K562 (cell line): ENCODE results near the gene BIRC5. TPM values are rescaled to one million over a fixed set of nuclear protein-coding genes. Genes with fewer than 3 reads are reported as not detected.
A peak's percentile ranks its signal among the peaks of the same experiment; 100 is the strongest.

ENCODE experiments used
- ATAC-seq: fragments of 200-7000 bp; cut with Tn5 transposase; 3 replicates; pipeline ENCODE4 v1.9.1; 2020; ENCODE audit warnings: moderate library complexity
- BruUV-seq: library from RNA; stranded (reverse); fragments of 400-500 nt; replicated peaks from 2 replicates; lab custom pipeline; 2021; lab: Mats Ljungman, UMichigan
- CTCF ChIA-PET: fragments of 300-600 bp; formaldehyde crosslinking; extraction: SDS; loops from one replicate; lab custom pipeline; 2021; ENCODE audit warnings: low intra/inter-chr PET ratio; lab: Yijun Ruan, JAX
- POLR2A ChIA-PET: fragments of 300-600, 350-650 bp; sonication (Branson Sonifier 250); formaldehyde crosslinking; extraction: SDS; loops from one replicate; lab custom pipeline; 2021; ENCODE audit warnings: antibody characterized with exemption, inconsistent platforms; lab: Yijun Ruan, JAX
- DNase-seq, 4 experiments: peaks; one replicate each; pipeline versions ENCODE4 v3.0.0 to v3.0.0-alpha.2; 2011 to 2018; ENCODE audit warnings: low spot score in 3 of 4, mixed read lengths in 3 of 4; ENCODE audit errors: extremely low read depth in 1 of 4
- FAIRE-seq: peaks from 2 replicates; lab custom pipeline; 2011; peaks lifted over from hg19 to GRCh38; lab: Jason Lieb, UNC
- H2AFZ ChIP-seq: 2 replicates; pipeline ENCODE4 v1.6.0; 2011; ENCODE audit warnings: low read depth, low read length, control low read depth, inconsistent platforms
- H3K27ac ChIP-seq: fragments of 200-600 bp; 3 replicates; pipeline ENCODE4 v1.8.0; 2011; ENCODE audit warnings: low read depth, mild to moderate bottlenecking, control low read depth, inconsistent platforms, low read length, moderate library complexity, mixed read lengths; ENCODE audit errors: extremely low read depth
- H3K27me3 ChIP-seq, 2 experiments: fragments of 300-600 bp in 1 of 2; 2 replicates in 1 of 2; 3 replicates in 1 of 2; pipeline versions ENCODE4 v1.6.0 to v1.8.0; 2011; ENCODE audit warnings: inconsistent platforms in 2 of 2, low read length in 2 of 2, mild to moderate bottlenecking in 1 of 2, mixed read lengths in 1 of 2, moderate library complexity in 1 of 2; ENCODE audit not compliant: control insufficient read depth in 2 of 2, insufficient read depth in 2 of 2
- H3K36me3 ChIP-seq: fragments of 300-600 bp; 3 replicates; pipeline ENCODE4 v1.8.0; 2011; ENCODE audit warnings: mild to moderate bottlenecking, low read length, inconsistent platforms; ENCODE audit not compliant: control insufficient read depth, insufficient read depth
- H3K4me1 ChIP-seq, 2 experiments: fragments of 200-600 bp in 1 of 2; replicated peaks in 1 of 2; 2 replicates in 1 of 2; 3 replicates in 1 of 2; pipeline versions ENCODE4 v1.5.1 to v1.8.0; 2011; ENCODE audit warnings: inconsistent platforms in 2 of 2, low read length in 2 of 2, mild to moderate bottlenecking in 1 of 2, mixed read lengths in 1 of 2, moderate library complexity in 1 of 2; ENCODE audit not compliant: control insufficient read depth in 2 of 2, insufficient read depth in 2 of 2
- H3K4me2 ChIP-seq: 2 replicates; pipeline ENCODE4 v1.6.1; 2011; ENCODE audit warnings: low read length, control low read depth, inconsistent platforms, mixed read lengths; ENCODE audit not compliant: insufficient read depth
- H3K4me3 ChIP-seq: fragments of 200-600 bp; sonication (generic), shearing (Covaris generic); 2 replicates; pipeline ENCODE4 v1.5.1; 2016; ENCODE audit warnings: control low read depth, inconsistent platforms
- H3K79me2 ChIP-seq: fragments of 200-600 bp; 3 replicates; pipeline ENCODE4 v1.8.0; 2011; ENCODE audit warnings: low read length, inconsistent platforms; ENCODE audit not compliant: control insufficient read depth, insufficient read depth
- H3K9ac ChIP-seq, 2 experiments: 2 replicates each; pipeline versions ENCODE4 v1.6.0 to v1.6.1; 2011; ENCODE audit warnings: low read depth in 2 of 2, low read length in 2 of 2, control low read depth in 1 of 2, inconsistent platforms in 1 of 2, mild to moderate bottlenecking in 1 of 2, mixed read lengths in 1 of 2; ENCODE audit not compliant: insufficient read depth in 1 of 2
- H3K9me1 ChIP-seq: one replicate; pipeline ENCODE4 v1.6.0; 2011; ENCODE audit warnings: inconsistent platforms, mild to moderate bottlenecking, low read length, moderate library complexity; ENCODE audit not compliant: control insufficient read depth, insufficient read depth
- H3K9me3 ChIP-seq: replicated peaks from 2 replicates; pipeline ENCODE4 v1.5.1; 2011; ENCODE audit warnings: low read depth, low read length, inconsistent platforms; ENCODE audit not compliant: control insufficient read depth, insufficient read depth
- H4K20me1 ChIP-seq: replicated peaks from 2 replicates; pipeline ENCODE4 v1.6.1; 2011; ENCODE audit warnings: low read length, inconsistent platforms, mixed read lengths; ENCODE audit not compliant: control insufficient read depth, insufficient read depth
- BACH1 ChIP-seq: fragments of 200-800 bp; sonication (Bioruptor generic); IDR thresholded peaks from 2 replicates; pipeline ENCODE4 v1.6.1; 2016; ENCODE audit warnings: missing genetic modification characterization, missing compliant biosample characterization
- CTCF ChIP-seq, 3 experiments: IDR thresholded peaks in 2 of 3; conservative IDR thresholded peaks in 1 of 3; 2 replicates each; pipeline ENCODE4 v1.5.1; 2011 to 2012; ENCODE audit warnings: low read length in 3 of 3, mild to moderate bottlenecking in 3 of 3, control low read depth in 2 of 3, improper control_type of control experiment in 1 of 3, inconsistent platforms in 1 of 3, low read depth in 1 of 3, mixed read lengths in 1 of 3, moderate library complexity in 1 of 3; ENCODE audit not compliant: insufficient read depth in 2 of 3
- DMBX1 ChIP-seq: fragments of 250-450 bp; sonication (Bioruptor Pico); IDR thresholded peaks from 2 replicates; pipeline ENCODE4 v1.8.0; 2022; ENCODE audit warnings: inconsistent platforms, mild to moderate bottlenecking, moderate library complexity, borderline replicate concordance
- HEY1 ChIP-seq: fragments of 250-450 bp; sonication (Bioruptor Pico); IDR thresholded peaks from 2 replicates; pipeline ENCODE4 v1.5.0; 2020; ENCODE audit warnings: mild to moderate bottlenecking, moderate library complexity, borderline replicate concordance
- KAT8 ChIP-seq: fragments of 450-650 bp; IDR thresholded peaks from 2 replicates; pipeline ENCODE4 v1.6.1; 2016; ENCODE audit warnings: low read depth, mild to moderate bottlenecking
- KLF13 ChIP-seq: fragments of 450-650 bp; IDR thresholded peaks from 2 replicates; pipeline ENCODE4 v1.6.1; 2016; ENCODE audit warnings: missing genetic modification characterization, low read depth, mild to moderate bottlenecking, missing compliant biosample characterization, moderate library complexity, borderline replicate concordance
- MAX ChIP-seq: sonication (generic); formaldehyde crosslinking; IDR thresholded peaks from 2 replicates; pipeline ENCODE4 v1.9.0; 2022; ENCODE audit warnings: mild to moderate bottlenecking, missing genetic modification reagents
- POLR2G ChIP-seq: fragments of 200-400 bp; formaldehyde crosslinking; IDR thresholded peaks from 2 replicates; pipeline ENCODE4 v1.6.1; 2017; ENCODE audit warnings: low read depth, mild to moderate bottlenecking, antibody characterized with exemption, low read length, moderate library complexity
- SMC3 ChIP-seq: conservative IDR thresholded peaks from 2 replicates; pipeline ENCODE4 v1.6.1; 2011; ENCODE audit warnings: low read depth, low read length, improper control_type of control experiment; ENCODE audit not compliant: insufficient read depth
- TAF1 ChIP-seq: IDR thresholded peaks from 2 replicates; pipeline ENCODE4 v1.6.1; 2011; ENCODE audit warnings: mild to moderate bottlenecking, low read length, moderate library complexity; ENCODE audit not compliant: insufficient read depth, control insufficient read depth, severe bottlenecking; ENCODE audit errors: extremely low read depth
- ZNF133 ChIP-seq: fragments of 250-450 bp; sonication (Bioruptor Pico); IDR thresholded peaks from 2 replicates; pipeline ENCODE4 v1.4.0; 2020; ENCODE audit warnings: mild to moderate bottlenecking
- ZNF143 ChIP-seq: sonication (generic); formaldehyde crosslinking; IDR thresholded peaks from 2 replicates; pipeline ENCODE4 v1.9.0; 2022; ENCODE audit warnings: mild to moderate bottlenecking, missing genetic modification reagents
- ZNF444 ChIP-seq: fragments of 250-450 bp; sonication (Bioruptor Pico); IDR thresholded peaks from 2 replicates; pipeline ENCODE4 v1.4.0; 2020; ENCODE audit warnings: mild to moderate bottlenecking, moderate library complexity
- ZNF75A ChIP-seq: fragments of 450-650 bp; formaldehyde crosslinking; IDR thresholded peaks from 2 replicates; pipeline ENCODE4 v1.4.0; 2020; ENCODE audit warnings: mild to moderate bottlenecking
- WGBS: fragments of 100-300 bp; shearing (Covaris generic); methylation state at CpG from one replicate; pipeline ENCODE4 v1.1.6; 2016; ENCODE audit warnings: low coverage, mixed read lengths; ENCODE audit not compliant: insufficient coverage; ENCODE audit errors: missing lambda C conversion rate; 5-methylcytosine and 5-hydroxymethylcytosine counted together
- in situ Hi-C: fragments of 300-500 bp; cut with MboI; formaldehyde crosslinking; loops from 4 replicates; pipeline ENCODE4 v1.15.0; 2018; ENCODE audit warnings: inconsistent platforms, mixed read lengths
- intact Hi-C: fragments of 100-400 bp; cut with micrococcal nuclease; formaldehyde crosslinking; loops from 2 replicates; pipeline ENCODE4 v1.14.2; 2022
- polyA plus RNA-seq, 8 experiments: library from polyadenylated mRNA; depleted of rRNA in 4 of 8; stranded (reverse) in 5 of 8; unstranded in 3 of 8; fragments of >200 nt; fragmentation: Nextera tagmentation in 2 of 8; fragmentation: Illumina TruSeq in 1 of 8; extraction: Ambion mirVana in 2 of 8; extraction: Trizol in 1 of 8; gene quantifications; 2 replicates each; pipeline versions ENCODE4 v1.2.1 to v1.2.3, GENCODE V29; 2011 to 2014; ENCODE audit warnings: inconsistent platforms in 1 of 8, missing spikeins in 1 of 8
- total RNA-seq, 7 experiments: library from RNA; depleted of rRNA in 6 of 7; stranded (reverse); fragments of >200 nt in 6 of 7; fragmentation: Illumina TruSeq in 2 of 7; extraction: Trizol in 2 of 7; gene quantifications; 2 replicates each; pipeline versions ENCODE4 v1.2.1 to v1.2.3, GENCODE V29; 2011 to 2021; ENCODE audit warnings: low replicate concordance in 1 of 7
- TF ChIP-seq, protein P1 (sequence below), 2 experiments: fragments of 450-650 bp in 1 of 2; sonication (generic) in 1 of 2; formaldehyde crosslinking in 1 of 2; IDR thresholded peaks in 1 of 2; conservative IDR thresholded peaks in 1 of 2; 2 replicates each; pipeline versions ENCODE4 v1.6.1 to v1.8.1; 2016 to 2023; ENCODE audit warnings: mild to moderate bottlenecking in 2 of 2, moderate library complexity in 2 of 2, inconsistent platforms in 1 of 2, missing genetic modification reagents in 1 of 2
- TF ChIP-seq, protein P2 (sequence below): sonication (generic); formaldehyde crosslinking; IDR thresholded peaks from 2 replicates; pipeline ENCODE4 v1.8.0; 2022; ENCODE audit warnings: mild to moderate bottlenecking, low read depth, missing genetic modification reagents

The BIRC5 gene
- total and polyA plus RNA-seq, 9 of the 15 experiments (the other 6 are each of a cell fraction or from before 2014, with no cell fraction given), result 64.4 to 140 (median 101) TPM

- Histone ChIP-seq H3K9ac (peak overlapping the region in 1 of 2 experiments; percentile 41; a peak in 1 of 4 replicates), H3K9me1 (peaks cover 5% of the 10 kb centered on the region), H3K4me2 (no peak overlapping the region), H3K79me2 (peaks cover 35% of the 10 kb centered on the region), H4K20me1 (peaks cover 8% of the 10 kb centered on the region), H3K4me3 (no peak overlapping the region), H3K27ac (no peak overlapping the region), H3K4me1 (peaks cover 24 to 65% of the 10 kb centered on the region in 2 experiments; a peak in 4 of 5 replicates), H3K9me3 (no peaks in the 10 kb centered on the region), H3K27me3 (no peaks in the 10 kb centered on the region), H2AFZ (no peak overlapping the region), H3K36me3 (peaks cover 23% of the 10 kb centered on the region; the same call in 2 of the 3 replicates)
- 49% methylated on average over 5 of the region's 6 CpGs for WGBS
- in situ Hi-C loops, result no loop called here
- BruUV-seq, result no TSS peak
- no peak for FAIRE-seq
- DNase-seq, result no peak
- POLR2A ChIA-PET, result interaction anchor here (0.6 to 0.7 kb wide), 2 partner anchors 10 to 18 kb away, joined by 3 read pairs; no protein-coding TSS in a partner anchor
- intact Hi-C loops, result loop anchor here (5.0 kb wide), 1 partner anchor 39 kb away; the partner anchor contains the start of gene TMC6
- ATAC-seq, result no peak
- CTCF ChIA-PET, result no interaction called here
- TF ChIP-seq KLF13 (no peak), DMBX1 (CRISPR knock-in tag) (no peak), ZNF133 (no peak), POLR2G (0 out of 2 replicates have a peak, but pooled peaks have one; percentile 11), CTCF (IDR thresholded peaks at IDR 0.05 in 2 of 3, conservative IDR thresholded peaks at IDR 0.05 in 1 of 3; ENCODE audit: insufficient read depth in 2 of 3, low read depth in 1 of 3, low read length in 3 of 3) (0 out of 6 replicates have a peak, but pooled peaks of 2 of the 3 experiments have one; percentile 1), KAT8 (no peak), MAX (CRISPR knock-in tag) (no peak), ZNF444 (CRISPR knock-in tag) (no peak), TAF1 (no peak), ZNF75A (CRISPR knock-in tag) (no peak), ZNF143 (CRISPR knock-in tag) (no peak), SMC3 (no peak), BACH1 (tag) (no peak), HEY1 (no peak)
- TF ChIP-seq, protein P1, sequence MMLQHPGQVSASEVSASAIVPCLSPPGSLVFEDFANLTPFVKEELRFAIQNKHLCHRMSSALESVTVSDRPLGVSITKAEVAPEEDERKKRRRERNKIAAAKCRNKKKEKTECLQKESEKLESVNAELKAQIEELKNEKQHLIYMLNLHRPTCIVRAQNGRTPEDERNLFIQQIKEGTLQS (IDR thresholded peaks at IDR 0.05), result no peak
- TF ChIP-seq, protein P1 (CRISPR knock-in tag; conservative IDR thresholded peaks at IDR 0.05), result no peak
- TF ChIP-seq, protein P2, sequence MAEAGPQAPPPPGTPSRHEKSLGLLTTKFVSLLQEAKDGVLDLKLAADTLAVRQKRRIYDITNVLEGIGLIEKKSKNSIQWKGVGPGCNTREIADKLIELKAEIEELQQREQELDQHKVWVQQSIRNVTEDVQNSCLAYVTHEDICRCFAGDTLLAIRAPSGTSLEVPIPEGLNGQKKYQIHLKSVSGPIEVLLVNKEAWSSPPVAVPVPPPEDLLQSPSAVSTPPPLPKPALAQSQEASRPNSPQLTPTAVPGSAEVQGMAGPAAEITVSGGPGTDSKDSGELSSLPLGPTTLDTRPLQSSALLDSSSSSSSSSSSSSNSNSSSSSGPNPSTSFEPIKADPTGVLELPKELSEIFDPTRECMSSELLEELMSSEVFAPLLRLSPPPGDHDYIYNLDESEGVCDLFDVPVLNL, result no peak
Measured at GRCh38 chr17:78166416-78166815, 47.6 kb upstream of the BIRC5 start.
